Measurements from ENCODE around the gene FAM118A.
"Not testable (repeated sequence)": the region's sequence is repeated elsewhere in the genome, so short reads cannot be mapped to it uniquely, and the experiment has no call there.

The FAM118A gene

DNA sequence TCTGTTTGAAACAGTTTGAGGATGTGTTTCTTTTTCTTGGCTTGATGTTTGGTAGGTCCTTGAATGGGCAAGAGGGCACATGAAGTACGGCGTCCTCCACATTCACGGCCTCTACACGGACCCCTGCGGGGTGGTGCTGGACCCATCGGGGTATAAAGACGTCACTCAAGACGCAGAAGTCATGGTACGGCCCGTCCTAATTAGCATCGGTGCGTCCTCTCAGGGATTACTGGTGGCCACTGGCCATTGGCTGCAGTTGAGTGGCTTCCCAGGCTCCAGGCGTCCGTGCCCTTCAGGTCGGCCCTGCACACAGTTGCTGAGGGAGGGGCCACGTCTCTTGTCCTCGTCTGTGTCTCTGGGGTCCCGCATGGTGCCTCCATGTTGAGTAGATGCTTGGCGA, 20.8 kb downstream of the FAM118A start:
- no peak for DNase-seq (ENCODE audit: low read depth in 2 of 2)

DNA sequence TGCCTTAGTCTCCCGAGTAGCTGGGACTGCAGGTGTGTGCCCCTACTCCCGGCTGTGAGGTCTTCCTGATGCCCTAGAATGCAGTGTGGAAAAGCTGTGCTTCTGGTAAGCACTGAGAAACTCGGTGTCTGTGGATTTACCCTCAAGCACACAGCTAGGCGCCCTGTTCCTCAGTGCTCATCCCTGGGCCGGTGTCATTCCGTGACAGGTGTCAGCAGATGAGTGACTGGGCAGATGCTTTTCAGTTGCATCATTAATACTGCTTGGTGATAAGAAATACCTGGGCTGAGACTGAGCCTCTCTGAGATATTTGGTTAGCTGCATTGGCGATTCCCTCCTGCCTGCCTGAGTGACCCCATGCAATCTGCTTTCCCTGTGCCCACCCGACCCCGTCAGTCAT, 21.8 kb downstream of the FAM118A start:
- no peak for DNase-seq (ENCODE audit: low read depth in 2 of 2)

DNA sequence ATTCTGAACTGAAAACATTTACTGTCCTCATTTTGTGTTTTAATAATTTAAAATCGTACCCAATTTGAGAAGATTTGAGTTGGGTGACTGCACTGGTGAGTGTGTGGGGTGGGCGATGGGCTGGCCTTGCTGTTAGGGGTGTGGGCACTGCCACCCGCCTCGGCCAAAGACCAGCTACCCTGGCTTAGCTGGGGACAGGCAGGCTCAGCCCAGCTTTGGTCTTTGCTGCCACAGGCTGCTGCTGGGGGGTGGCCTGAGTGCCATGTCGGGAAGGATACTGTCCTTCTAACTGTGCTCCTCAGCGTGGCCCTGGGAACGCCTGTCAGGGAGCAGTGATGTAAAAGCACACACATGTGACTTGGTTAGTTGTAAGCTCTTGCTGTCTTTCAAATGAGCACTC, 22.3 kb downstream of the FAM118A start:
- no peak for DNase-seq (ENCODE audit: low read depth in 2 of 2)

DNA sequence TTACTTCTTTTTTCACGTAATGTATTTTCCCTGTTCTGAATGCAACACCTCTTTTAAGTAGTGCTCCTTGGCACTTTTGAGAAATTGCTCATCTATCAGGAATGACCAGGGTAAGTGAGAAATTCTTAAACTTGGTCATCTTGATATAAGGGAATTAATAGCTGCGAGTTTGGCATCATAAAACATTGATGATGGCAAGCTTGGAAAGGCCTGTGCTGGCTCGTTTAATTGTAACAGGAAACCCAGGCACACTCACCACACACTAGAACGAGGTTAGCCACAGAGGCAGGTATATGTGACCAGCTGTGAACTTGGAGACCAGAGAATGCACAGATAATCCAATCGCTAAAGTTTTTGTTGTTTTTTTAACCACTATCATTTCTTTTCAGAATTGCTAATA, 24.3 kb downstream of the FAM118A start:
- no peak for DNase-seq (ENCODE audit: low read depth in 2 of 2)

GRCh38 chr22:45334528-45334927, 24.8 kb downstream of the FAM118A start:
- DNase-seq (ENCODE audit: low read depth in 2 of 2), result no peak

- DNase-seq (ENCODE audit: low read depth in 2 of 2), result no peak
These were observed 25.5 kb downstream of the FAM118A start for GRCh38 chr22:45335021-45335818.

GRCh38 chr22:45335854-45336522, 26.3 kb downstream of the FAM118A start:
- no peak for DNase-seq (ENCODE audit: low read depth in 2 of 2)

DNA sequence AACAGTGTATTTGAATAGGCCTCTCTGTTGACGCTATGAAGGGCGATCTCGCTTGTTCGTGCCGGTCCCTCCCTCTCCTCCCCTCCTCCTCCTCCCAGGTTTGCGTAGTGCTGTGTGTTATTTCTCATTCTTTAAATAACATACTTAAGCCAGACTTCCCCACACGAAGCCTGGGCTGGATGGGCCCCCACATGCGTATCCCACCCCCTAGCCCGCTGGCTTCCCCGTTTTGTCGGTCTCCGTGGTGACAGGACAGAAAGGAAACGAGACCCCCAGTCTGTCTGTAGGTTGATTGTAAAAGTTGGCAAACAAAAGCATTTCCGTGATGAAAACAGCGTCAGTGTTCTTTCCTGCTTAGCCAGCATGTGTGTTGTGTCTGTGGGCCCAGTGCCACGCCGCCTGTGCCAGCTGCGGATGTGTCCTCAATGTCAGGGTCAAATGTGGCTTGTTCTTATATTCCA, 27.3 kb downstream of the FAM118A start:
- no peak for DNase-seq (ENCODE audit: low read depth in 2 of 2)

GRCh38 chr22:45337536-45337935, 27.8 kb downstream of the FAM118A start:
- DNase-seq (ENCODE audit: low read depth in 2 of 2), result no peak

DNA sequence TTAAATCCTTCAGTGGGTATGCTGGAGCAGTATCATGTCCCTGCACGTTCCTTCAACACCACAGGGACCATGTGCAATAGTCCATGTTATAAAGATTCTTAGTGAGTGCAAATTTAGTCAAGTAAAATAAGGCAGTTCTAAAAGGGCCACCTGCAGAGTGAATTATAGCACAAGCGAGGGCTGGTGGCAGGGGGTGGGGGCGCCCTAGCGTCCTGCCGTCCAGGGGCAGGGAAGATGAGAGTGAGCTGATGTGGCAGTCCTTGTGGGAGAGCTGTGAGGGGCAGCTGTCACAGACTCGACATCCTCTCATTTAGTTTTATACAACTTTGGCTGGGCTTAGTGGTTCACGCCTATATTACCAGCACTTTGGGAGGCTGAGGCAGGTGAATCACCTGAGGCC, 29.1 kb downstream of the FAM118A start:
- no peak for DNase-seq (ENCODE audit: low read depth in 2 of 2)

DNA sequence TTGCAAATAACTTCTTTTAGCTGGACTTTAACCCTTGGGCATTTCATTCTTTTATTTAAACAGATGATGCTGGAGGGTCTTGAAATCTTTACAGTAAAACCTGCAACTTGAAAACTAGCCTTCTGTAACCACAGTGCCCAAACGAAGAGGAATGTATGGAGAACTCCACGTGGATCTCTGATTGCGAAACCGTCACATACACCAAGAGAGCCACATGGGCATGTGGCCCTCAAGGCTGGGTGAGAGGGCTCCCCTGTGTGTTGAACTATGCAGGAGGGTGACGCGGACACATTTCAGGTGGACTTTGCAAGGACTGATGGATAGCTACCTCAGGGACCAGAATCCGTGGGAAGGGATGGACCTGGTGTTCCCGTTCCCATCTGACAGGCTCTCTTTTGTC, 30.6 kb downstream of the FAM118A start:
- no peak for DNase-seq (ENCODE audit: low read depth in 2 of 2)

DNA sequence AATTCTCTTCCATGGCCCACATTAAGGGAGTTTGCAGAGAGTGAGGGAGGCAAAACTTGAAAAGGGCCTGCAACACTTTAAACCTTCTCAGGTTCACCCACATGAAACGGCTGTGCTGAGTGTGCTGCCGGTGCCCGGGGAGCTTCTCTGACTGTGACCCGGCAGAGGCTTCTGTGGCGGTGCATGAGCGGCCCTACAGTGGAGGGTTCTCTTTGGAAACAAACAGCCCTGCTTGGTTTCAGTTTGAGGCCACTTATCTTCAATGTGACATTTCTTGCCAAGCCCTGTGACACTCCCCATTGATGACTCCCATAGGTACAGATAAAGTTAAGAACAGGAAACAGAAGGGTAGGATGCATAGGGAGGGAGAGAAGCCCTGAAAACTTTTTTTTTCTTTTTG, 31.8 kb downstream of the FAM118A start:
- DNase-seq (ENCODE audit: low read depth in 2 of 2), result peak in 1 of 2 donors; percentile 30

DNA sequence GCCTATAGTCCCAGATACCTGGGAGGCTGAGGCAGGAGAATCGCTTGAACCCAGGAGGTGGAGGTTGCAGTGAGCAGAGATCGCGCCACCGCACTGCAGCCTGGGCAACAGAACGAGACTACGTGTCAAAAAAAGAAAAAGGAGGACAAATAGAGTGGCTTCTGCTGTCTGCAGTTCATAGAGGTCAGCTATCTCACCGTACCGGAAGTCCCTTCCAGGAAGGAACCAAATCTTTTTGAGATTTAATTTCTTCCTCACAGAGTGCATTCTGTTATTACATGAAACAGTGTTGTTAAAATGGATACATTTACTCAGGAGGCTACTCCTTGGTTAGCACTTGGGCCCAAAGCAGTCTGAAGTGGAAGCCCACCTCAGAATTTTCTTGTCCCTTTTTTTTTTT, 33.4 kb downstream of the FAM118A start:
- no peak for DNase-seq (ENCODE audit: low read depth in 2 of 2)

GRCh38 chr22:45344334-45344733, 34.6 kb downstream of the FAM118A start:
- DNase-seq (ENCODE audit: low read depth in 2 of 2), result no peak

DNA sequence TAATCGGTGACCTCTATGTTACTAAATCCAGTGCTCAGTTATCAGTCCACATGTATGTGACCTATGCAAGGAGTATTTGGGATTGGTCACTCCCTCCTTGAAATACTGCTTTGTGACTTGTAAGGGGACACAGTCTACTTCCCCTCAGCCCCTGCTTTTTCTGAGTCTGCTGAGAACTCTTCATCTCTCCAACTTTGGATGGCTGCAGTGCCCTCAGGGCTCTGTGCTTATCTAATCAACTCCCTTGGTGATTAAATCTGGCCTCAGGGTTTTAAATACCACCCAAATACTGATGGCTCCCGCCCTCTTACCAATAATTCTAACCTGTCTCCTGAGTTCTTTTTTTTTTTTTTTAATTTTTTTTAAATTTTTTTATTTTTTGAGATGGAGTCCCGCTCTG, 40.2 kb downstream of the FAM118A start:
- no peak for DNase-seq (ENCODE audit: low read depth in 2 of 2)

GRCh38 chr22:45351956-45352355, 42.2 kb downstream of the FAM118A start:
- no peak for DNase-seq (ENCODE audit: low read depth in 2 of 2)

DNA sequence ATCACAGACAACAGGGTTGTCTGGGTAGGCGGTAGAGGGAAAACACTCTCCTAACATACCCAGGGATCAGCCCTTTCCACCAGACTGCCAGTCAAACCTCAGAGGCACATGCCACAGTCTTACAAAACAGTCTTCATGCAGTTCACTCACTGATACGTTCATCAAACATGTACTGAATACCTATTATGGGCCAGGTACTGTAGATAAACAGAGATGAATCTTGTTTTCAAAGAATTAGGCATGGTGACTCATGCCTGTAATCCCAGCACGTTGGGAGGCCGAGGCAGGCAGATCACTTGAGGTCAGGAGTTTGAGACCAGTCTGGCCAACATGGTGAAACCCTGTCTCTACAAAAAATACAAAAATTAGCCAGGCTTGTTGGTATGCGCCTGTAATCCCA, 43.0 kb downstream of the FAM118A start:
- DNase-seq (ENCODE audit: low read depth in 2 of 2), result not testable (repeated sequence)

DNA sequence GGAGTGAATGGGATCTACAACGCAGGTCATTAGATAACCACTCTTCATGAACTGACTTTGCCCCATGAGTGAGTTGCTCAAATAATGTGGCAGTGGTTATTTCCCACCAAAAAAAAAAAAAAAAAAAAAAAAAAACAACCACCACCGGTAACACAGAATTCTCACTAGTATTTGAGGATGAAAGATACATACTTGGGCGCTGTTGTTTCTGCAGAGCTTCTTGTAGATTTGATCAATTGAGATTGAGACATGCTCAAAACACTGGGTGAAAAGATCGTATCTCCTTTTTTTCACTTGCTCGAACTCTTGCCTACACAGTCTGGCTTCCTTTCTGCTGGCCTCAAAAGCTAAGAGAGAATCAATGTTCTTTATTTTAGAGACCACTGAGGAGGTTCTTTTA, 44.1 kb downstream of the FAM118A start:
- DNase-seq (ENCODE audit: low read depth in 2 of 2), result no peak

GRCh38 chr22:45357490-45357889, 47.8 kb downstream of the FAM118A start:
- DNase-seq (ENCODE audit: low read depth in 2 of 2), result no peak

- DNase-seq (ENCODE audit: low read depth in 2 of 2), result no peak
These were observed 48.4 kb downstream of the FAM118A start for GRCh38 chr22:45358127-45358526.

DNA sequence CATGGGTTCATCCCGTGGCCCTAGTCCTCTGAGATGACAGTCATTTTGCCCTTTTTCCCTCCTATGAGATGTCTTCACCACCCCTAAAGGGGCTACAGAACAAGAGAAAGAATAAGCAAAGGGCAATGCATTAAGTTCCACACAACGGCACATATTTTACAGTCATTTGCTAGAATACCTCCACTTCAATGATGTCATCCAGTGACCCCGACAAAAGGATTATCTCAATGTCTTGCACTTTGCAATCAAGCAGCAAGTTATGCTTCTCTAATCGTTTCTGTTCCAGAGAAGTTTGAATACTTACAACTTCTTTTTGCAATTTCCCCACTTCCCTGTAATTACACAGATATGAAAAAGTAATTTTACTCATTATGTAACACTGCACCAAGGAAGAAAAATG, 49.9 kb downstream of the FAM118A start:
- DNase-seq (ENCODE audit: low read depth in 2 of 2), result no peak

GRCh38 chr22:45366713-45367112, 57.0 kb downstream of the FAM118A start:
- DNase-seq (ENCODE audit: low read depth in 2 of 2), result no peak

DNA sequence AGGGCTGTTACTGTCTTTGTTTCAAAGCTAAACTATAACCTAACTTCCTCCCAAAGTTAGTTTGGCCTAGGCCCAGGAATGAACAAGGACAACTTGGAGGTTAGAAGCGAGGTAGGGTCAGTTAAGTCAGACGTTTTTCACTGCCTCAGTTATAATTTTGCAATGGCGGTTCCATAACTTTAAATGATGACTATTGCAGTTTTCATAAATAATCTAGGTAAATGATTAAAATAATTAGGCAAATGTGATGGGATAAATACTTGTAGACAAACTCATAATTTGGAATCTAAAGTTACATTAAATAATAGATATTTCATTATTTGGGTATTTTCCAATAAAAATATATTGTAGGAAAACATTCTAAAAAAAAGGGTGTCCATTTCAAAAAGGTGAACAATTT, 63.9 kb downstream of the FAM118A start:
- DNase-seq (ENCODE audit: low read depth in 2 of 2), result not testable (repeated sequence)

All from stimulated activated CD8-positive, alpha-beta memory T cell treated with anti-CD3 and anti-CD28 coated beads, Interleukin-2, amount 100 ng/mL, for 48 hours (primary cell).